Measurements from ENCODE around the gene LTB4R. TPM values are rescaled to one million over a fixed set of nuclear protein-coding genes. Genes with fewer than 3 reads are reported as not detected.

LTB4R gene
- total RNA-seq, 1 experiment from 2014 or later, result 5.0 TPM

- Histone ChIP-seq H3K36me3 (replicated peaks; ENCODE audit: control insufficient read depth, insufficient read depth, low read length) (no peaks in the 10 kb centered on the region), H3K4me3 (ENCODE audit: insufficient read depth, low read depth, low read length) (peak overlapping the region; percentile 45), H3K27me3 (ENCODE audit: control insufficient read depth, insufficient read depth, low read length) (peaks cover 79% of the 10 kb centered on the region)
- DNase-seq, result peak; percentile 96
Observed at GRCh38 chr14:24332268-24332993, 21.1 kb downstream of the LTB4R start.

- Histone ChIP-seq H3K27me3 (ENCODE audit: control insufficient read depth, insufficient read depth, low read length) (peaks cover 94% of the 10 kb centered on the region), H3K4me3 (ENCODE audit: insufficient read depth, low read depth, low read length) (peak within 1 kb of the TSS; percentile 57), H3K36me3 (replicated peaks; ENCODE audit: control insufficient read depth, insufficient read depth, low read length) (no peaks in the 10 kb centered on the region)
- DNase-seq, result peak; percentile 83
Observed at GRCh38 chr14:24334431-24335291, 23.4 kb downstream of the LTB4R start, which contains the start of gene ADCY4. Gene ADCY4, minus strand, starts transcription at chr14:24335071. Its CDS starts 419 bp downstream, at chr14:24334652.

GRCh38 chr14:24335461-24336171, 24.3 kb downstream of the LTB4R start:
- Histone ChIP-seq H3K4me3 (ENCODE audit: insufficient read depth, low read depth, low read length) (no peak overlapping the region; the same call in 1 of the 2 replicates), H3K27me3 (ENCODE audit: control insufficient read depth, insufficient read depth, low read length) (peaks cover 96% of the 10 kb centered on the region), H3K36me3 (replicated peaks; ENCODE audit: control insufficient read depth, insufficient read depth, low read length) (no peaks in the 10 kb centered on the region)
- peak; percentile 51 for DNase-seq

- H3K36me3 ChIP-seq (replicated peaks; ENCODE audit: control insufficient read depth, insufficient read depth, low read length), result no peaks in the 10 kb centered on the region
- no peak for DNase-seq
- no peak overlapping the region for H3K4me3 ChIP-seq (ENCODE audit: insufficient read depth, low read depth, low read length)
- H3K27me3 ChIP-seq (ENCODE audit: control insufficient read depth, insufficient read depth, low read length), result peaks cover 94% of the 10 kb centered on the region
Observed at GRCh38 chr14:24337144-24337823, 26.0 kb downstream of the LTB4R start.

GRCh38 chr14:24337824-24338175, 26.5 kb downstream of the LTB4R start:
- H3K4me3 ChIP-seq (ENCODE audit: insufficient read depth, low read depth, low read length), result no peak overlapping the region
- H3K27me3 ChIP-seq (ENCODE audit: control insufficient read depth, insufficient read depth, low read length), result peaks cover 91% of the 10 kb centered on the region
- no peak for DNase-seq
- no peaks in the 10 kb centered on the region for H3K36me3 ChIP-seq (replicated peaks; ENCODE audit: control insufficient read depth, insufficient read depth, low read length)

DNA sequence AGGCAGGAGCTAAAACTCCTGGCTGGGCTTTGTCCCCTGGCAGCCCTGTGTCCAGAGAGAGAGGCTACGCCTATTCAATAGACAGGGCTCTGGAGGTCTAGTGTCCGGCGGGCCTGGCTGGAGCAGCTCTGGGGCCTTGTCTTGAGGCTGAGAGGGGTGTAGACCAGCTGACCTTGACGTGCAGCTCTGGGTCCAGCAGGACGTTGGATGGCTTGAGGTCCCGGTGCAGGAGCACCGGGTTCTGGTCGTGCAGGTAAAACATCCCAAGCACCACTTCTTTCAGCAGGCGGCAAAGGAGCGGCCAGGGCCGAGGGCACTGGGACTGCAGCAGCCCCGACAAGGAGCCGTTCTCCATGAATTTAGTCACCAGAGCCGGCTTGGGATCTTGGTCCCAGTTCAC, 27.5 kb downstream of the LTB4R start:
- no peaks in the 10 kb centered on the region for H3K36me3 ChIP-seq (replicated peaks; ENCODE audit: control insufficient read depth, insufficient read depth, low read length)
- peaks cover 87% of the 10 kb centered on the region for H3K27me3 ChIP-seq (ENCODE audit: control insufficient read depth, insufficient read depth, low read length)
- H3K4me3 ChIP-seq (ENCODE audit: insufficient read depth, low read depth, low read length), result peak overlapping the region; percentile 56; the same call in 1 of the 2 replicates
- no peak for DNase-seq

DNA sequence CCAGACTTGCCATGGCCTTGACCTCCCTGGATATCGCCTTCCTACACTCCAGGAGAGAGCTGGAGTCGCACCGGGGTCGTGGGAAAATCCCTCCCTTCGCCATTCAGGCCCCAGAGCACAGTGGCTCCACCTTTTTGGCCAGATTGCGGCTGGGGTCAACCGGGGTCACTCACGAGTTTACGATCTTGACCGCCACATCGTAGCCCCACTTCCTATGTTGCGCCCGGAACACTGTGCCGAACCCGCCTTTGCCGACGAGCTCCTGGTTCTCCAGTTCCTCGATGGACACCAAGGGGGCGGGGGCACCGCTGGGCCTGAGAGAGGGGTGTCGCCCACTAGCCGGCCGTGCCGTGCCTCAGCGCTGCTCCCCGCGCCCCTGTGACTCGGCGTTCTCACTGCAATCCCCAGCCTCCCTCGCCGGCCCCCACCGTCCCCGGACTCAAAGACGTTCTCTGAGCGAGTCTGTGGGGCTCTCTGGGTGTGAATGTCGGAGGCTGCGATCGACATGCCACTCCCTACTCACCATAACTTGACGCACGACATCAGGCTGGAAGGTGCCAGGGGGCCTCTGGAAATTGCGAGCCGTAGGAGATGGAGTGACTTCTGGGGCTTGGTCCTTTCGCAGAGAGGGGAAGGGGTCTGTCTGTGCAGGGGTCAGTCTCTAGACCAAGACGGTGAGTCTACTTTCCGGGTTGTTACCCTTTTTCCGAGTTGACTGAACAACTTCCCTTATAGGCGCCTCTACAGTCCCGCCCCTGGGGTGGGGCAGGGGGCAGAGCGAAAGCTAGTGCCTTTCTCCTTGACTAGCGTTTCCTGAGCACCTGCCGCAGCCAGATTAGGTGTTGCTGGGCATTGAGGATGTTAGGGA, 28.2 kb downstream of the LTB4R start, which contains the start of gene RIPK3:
TSS of gene RIPK3 (minus strand) at position 708 of the 868 bp plus-strand sequence. CDS start at position 543, 165 bp downstream.
- Histone ChIP-seq H3K36me3 (replicated peaks; ENCODE audit: control insufficient read depth, insufficient read depth, low read length) (no peaks in the 10 kb centered on the region), H3K4me3 (ENCODE audit: insufficient read depth, low read depth, low read length) (peak within 1 kb of the TSS; percentile 56), H3K27me3 (ENCODE audit: control insufficient read depth, insufficient read depth, low read length) (peaks cover 81% of the 10 kb centered on the region)
- DNase-seq, result peak; percentile 79

- Histone ChIP-seq H3K36me3 (replicated peaks; ENCODE audit: control insufficient read depth, insufficient read depth, low read length) (no peaks in the 10 kb centered on the region), H3K4me3 (ENCODE audit: insufficient read depth, low read depth, low read length) (no peak overlapping the region), H3K27me3 (ENCODE audit: control insufficient read depth, insufficient read depth, low read length) (peaks cover 78% of the 10 kb centered on the region)
- DNase-seq, result no peak
Observed at GRCh38 chr14:24340606-24341005, 29.3 kb downstream of the LTB4R start.

DNA sequence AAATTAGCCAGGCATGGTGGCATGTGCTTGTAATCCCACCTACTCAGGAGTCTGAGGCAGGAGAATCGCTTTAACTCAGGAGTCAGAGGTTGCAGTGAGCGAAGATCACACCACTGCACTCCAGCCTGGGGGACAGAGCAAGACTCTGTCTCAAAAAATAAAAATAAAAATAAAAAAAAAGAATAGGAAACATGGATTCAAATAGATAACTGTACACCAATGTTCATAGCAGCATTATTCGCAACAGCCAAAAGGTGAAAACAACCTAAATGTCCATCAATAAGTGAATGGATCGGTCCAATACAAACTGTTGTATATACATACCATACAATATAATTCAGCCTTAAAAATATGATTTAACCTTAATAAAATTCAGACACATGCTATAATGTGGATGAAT, 31.6 kb downstream of the LTB4R start:
- no peak for DNase-seq
- H3K4me3 ChIP-seq (ENCODE audit: insufficient read depth, low read depth, low read length), result no peak overlapping the region
- peaks cover 63% of the 10 kb centered on the region for H3K27me3 ChIP-seq (ENCODE audit: control insufficient read depth, insufficient read depth, low read length)
- H3K36me3 ChIP-seq (replicated peaks; ENCODE audit: control insufficient read depth, insufficient read depth, low read length), result no peaks in the 10 kb centered on the region

GRCh38 chr14:24343795-24344660, 32.7 kb downstream of the LTB4R start:
- H3K36me3 ChIP-seq (replicated peaks; ENCODE audit: control insufficient read depth, insufficient read depth, low read length), result no peaks in the 10 kb centered on the region
- DNase-seq, result no peak
- H3K4me3 ChIP-seq (ENCODE audit: insufficient read depth, low read depth, low read length), result no peak overlapping the region
- H3K27me3 ChIP-seq (ENCODE audit: control insufficient read depth, insufficient read depth, low read length), result peaks cover 54% of the 10 kb centered on the region

DNA sequence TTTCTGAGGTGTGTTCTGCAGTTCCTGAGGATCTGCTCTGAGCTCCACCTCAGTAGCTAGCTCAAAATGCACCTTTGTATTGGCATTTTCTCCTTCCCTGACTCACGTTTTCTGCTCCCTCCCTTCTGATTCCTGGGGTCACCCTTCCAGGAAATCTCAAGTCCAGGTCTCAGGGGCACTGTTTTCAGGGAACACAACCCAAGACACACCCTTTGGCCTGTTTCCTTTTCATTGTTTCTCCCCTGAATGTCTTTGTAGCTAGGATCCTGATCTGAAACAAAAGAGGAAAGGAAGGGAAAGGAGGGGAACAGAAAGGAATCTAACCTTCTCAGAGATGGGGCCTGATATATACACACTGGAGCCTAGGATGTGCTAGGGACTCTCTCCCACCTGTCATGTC, 35.8 kb downstream of the LTB4R start:
- no peak for DNase-seq
- no peak overlapping the region for H3K4me3 ChIP-seq (ENCODE audit: insufficient read depth, low read depth, low read length)
- H3K36me3 ChIP-seq (replicated peaks; ENCODE audit: control insufficient read depth, insufficient read depth, low read length), result no peaks in the 10 kb centered on the region
- H3K27me3 ChIP-seq (ENCODE audit: control insufficient read depth, insufficient read depth, low read length), result peaks cover 40% of the 10 kb centered on the region

GRCh38 chr14:24348186-24348585, 36.9 kb downstream of the LTB4R start:
- H3K4me3 ChIP-seq (ENCODE audit: insufficient read depth, low read depth, low read length), result no peak overlapping the region
- no peaks in the 10 kb centered on the region for H3K36me3 ChIP-seq (replicated peaks; ENCODE audit: control insufficient read depth, insufficient read depth, low read length)
- peaks cover 41% of the 10 kb centered on the region for H3K27me3 ChIP-seq (ENCODE audit: control insufficient read depth, insufficient read depth, low read length)
- no peak for DNase-seq
